GM10248 (cell line): ENCODE data around the gene ST7.

Experiments used
- CTCF ChIA-PET: fragments of 300-600 bp; sonication (Branson Sonifier 250); formaldehyde crosslinking; extraction: SDS; loops from one replicate; lab custom pipeline; 2021; ENCODE audit warnings: antibody characterized with exemption; lab: Yijun Ruan, JAX
- POLR2A ChIA-PET: fragments of 350-650 bp; sonication (Branson Sonifier 250); formaldehyde crosslinking; extraction: SDS; loops from one replicate; lab custom pipeline; 2020; ENCODE audit warnings: antibody characterized with exemption; lab: Yijun Ruan, JAX
- DNase-seq: peaks from one replicate; pipeline ENCODE4 v3.0.0; 2012; ENCODE audit errors: extremely low spot score
- TF ChIP-seq, protein P1 (sequence below): IDR thresholded peaks from 2 replicates; pipeline ENCODE4 v1.5.1; 2012; ENCODE audit warnings: mild to moderate bottlenecking, low read depth; ENCODE audit errors: extremely low read depth, missing control alignments, control extremely low read depth

The ST7 gene, protein sequence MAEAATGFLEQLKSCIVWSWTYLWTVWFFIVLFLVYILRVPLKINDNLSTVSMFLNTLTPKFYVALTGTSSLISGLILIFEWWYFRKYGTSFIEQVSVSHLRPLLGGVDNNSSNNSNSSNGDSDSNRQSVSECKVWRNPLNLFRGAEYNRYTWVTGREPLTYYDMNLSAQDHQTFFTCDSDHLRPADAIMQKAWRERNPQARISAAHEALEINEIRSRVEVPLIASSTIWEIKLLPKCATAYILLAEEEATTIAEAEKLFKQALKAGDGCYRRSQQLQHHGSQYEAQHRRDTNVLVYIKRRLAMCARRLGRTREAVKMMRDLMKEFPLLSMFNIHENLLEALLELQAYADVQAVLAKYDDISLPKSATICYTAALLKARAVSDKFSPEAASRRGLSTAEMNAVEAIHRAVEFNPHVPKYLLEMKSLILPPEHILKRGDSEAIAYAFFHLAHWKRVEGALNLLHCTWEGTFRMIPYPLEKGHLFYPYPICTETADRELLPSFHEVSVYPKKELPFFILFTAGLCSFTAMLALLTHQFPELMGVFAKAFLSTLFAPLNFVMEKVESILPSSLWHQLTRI

DNA sequence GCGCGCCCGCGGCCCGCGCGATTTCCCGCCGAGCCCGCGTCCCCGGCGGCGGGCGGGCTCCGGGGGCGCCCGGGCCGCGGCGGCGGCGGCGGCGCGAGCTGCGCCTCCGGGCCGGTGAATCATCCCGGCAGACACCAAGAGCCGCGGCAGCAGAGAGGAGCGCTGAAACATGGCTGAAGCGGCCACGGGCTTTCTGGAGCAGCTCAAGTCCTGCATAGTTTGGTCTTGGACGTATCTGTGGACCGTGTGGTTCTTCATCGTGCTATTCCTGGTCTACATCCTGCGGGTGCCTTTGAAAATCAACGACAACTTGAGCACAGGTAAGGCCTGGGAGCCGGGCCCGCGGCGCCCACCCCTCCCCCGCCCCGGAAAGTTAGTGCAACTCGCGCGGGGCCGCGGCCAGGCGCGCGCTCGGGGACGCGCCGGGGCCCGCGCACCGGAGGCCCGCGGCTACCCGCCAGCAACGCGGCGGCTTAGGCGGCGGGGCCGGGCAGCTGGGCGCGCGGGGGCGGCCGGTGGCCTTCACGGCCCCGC is at the start of gene ST7:
Gene ST7 (plus strand): TSS at position 130 of the 534 bp plus-strand sequence. CDS start 40 bp downstream, at position 170.
- POLR2A ChIA-PET: no interaction called here
- CTCF ChIA-PET: interaction anchor here (0.6 to 3.0 kb wide), 10 partner anchors 13 to 170 kb away, joined by 3 to 12 read pairs (median 6); no protein-coding TSS in a partner anchor
- TF ChIP-seq, protein P1, sequence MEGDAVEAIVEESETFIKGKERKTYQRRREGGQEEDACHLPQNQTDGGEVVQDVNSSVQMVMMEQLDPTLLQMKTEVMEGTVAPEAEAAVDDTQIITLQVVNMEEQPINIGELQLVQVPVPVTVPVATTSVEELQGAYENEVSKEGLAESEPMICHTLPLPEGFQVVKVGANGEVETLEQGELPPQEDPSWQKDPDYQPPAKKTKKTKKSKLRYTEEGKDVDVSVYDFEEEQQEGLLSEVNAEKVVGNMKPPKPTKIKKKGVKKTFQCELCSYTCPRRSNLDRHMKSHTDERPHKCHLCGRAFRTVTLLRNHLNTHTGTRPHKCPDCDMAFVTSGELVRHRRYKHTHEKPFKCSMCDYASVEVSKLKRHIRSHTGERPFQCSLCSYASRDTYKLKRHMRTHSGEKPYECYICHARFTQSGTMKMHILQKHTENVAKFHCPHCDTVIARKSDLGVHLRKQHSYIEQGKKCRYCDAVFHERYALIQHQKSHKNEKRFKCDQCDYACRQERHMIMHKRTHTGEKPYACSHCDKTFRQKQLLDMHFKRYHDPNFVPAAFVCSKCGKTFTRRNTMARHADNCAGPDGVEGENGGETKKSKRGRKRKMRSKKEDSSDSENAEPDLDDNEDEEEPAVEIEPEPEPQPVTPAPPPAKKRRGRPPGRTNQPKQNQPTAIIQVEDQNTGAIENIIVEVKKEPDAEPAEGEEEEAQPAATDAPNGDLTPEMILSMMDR: no peak
- DNase-seq: peak; percentile 77

DNA sequence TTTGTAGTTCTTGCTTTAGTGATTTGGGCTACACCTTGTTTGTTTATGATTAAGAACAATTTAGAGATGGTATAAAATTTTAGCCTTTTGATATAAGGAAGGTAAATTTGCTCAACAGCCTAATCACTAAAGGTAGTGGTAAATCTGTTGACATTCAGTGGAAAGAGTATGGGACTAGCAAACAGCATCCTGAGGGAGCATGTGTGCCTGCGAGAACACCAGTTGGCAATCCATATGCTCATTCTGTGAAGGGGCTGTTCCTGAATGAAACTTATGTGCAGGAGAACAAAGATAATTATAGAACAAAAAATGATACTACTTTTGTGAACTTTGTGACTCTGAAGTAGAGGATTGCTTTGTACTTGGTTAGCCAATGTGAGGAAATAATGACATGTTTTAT is 46.9 kb upstream of the ST7 start:
- ChIA-PET POLR2A (no interaction called here), CTCF (interaction anchor here (1.2 kb wide), 1 partner anchor 8 kb away, joined by 3 read pairs; no protein-coding TSS in a partner anchor)
- DNase-seq: no peak
- TF ChIP-seq, protein P1: no peak

DNA sequence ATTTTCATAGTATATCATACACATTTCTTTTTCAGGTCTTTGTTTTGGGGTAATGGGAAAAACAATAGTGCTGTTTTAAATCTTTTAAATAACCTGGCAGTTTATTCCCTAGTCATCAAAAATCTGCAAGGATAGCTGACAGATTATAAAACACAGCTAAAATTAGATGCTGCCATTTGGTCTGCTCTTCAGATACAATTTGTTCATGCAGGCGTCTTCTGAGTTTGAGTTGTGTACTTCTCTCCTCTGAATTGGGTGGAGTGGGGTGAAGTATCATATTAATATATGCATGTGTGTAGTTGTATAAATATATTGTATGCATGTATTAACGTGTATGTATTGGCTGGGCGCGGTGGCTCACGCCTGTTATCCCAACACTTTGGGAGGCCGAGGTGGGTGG is 42.9 kb upstream of the ST7 start:
- CTCF ChIA-PET: no interaction called here
- TF ChIP-seq, protein P1: no peak
- POLR2A ChIA-PET: no interaction called here
- no peak for DNase-seq

DNA sequence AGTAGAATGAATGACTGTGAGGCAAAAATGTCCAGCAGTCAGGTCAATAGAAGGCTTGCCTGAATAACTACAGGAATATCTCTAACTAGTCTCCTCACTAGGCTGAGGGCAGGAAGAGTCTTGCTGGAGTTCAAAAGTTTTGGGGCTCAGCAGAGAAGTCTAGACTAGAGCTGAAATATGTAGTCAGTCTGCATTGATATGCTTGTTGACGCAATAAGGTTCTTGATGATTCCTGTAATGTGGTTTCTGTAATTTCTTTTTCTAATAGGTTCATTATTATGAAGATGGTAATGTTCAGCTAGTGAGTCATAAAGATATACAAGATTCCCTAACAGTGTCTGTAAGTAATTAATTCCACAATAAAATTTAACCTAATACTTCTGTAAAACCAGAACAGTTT is 41.5 kb upstream of the ST7 start:
- POLR2A ChIA-PET: no interaction called here
- CTCF ChIA-PET: interaction anchor here (1.0 to 2.5 kb wide), 8 partner anchors 9 to 218 kb away, joined by 3 to 7 read pairs (median 3); no protein-coding TSS in a partner anchor
- TF ChIP-seq, protein P1: no peak
- no peak for DNase-seq

DNA sequence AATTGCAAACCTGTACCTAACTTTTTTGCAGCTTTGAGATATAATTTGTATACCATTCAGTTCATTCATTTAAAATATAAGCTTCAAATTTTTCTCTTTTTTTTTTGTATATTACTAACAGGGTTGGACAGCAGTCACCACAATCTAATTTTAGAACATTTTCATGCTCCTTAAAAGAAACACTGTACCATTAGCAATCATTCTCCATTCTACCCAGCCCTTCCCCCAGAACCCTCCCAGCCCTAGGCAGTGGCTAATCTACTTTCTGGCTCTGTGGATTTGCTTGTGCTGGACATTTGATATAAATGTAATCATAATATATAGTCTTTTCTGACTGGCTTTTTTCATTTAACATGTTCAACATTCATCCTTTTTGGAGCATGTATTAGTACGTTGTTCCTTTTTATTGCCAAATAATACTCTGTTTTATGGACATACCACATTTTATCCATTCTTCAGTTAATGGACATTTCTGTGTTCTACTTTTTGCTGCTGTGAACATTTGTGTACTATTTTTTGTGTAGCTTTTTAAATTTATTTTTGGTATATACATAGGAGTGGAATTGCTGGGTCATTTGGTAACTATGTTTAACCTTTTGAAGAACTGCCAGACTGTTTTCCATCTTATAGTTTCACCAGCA is 40.9 kb upstream of the ST7 start:
- no peak for DNase-seq
- ChIA-PET CTCF (interaction anchor here (1.2 to 2.5 kb wide), 8 partner anchors 9 to 218 kb away, joined by 3 to 7 read pairs (median 3); no protein-coding TSS in a partner anchor), POLR2A (no interaction called here)
- TF ChIP-seq, protein P1: no peak

DNA sequence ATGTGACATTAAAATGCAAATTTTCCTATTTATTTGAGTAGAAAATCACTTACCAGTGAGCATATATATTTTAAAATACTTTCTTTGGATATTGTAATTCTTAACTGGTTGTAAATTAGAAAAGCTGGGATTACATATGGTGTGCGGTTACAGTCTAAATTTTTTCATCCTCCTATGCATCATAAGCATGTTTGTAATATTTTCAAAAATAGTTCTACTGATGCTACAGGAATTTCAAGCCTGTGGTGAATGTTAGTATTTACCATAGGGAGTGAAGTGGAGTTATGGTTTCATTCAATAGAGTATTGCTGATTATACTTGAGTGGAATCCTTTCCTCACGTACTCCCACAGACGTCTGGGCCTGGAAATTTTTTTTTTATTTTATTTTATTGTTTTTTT is 34.6 kb upstream of the ST7 start:
- DNase-seq: no peak
- POLR2A ChIA-PET: no interaction called here
- TF ChIP-seq, protein P1: no peak
- CTCF ChIA-PET: interaction anchor here (1.4 to 9.1 kb wide), 2 partner anchors 9 to 12 kb away, joined by 3 to 65 read pairs; no protein-coding TSS in a partner anchor
